ENCODE data around the gene MDFI.

GRCh38 chr6:41646026-41646795, 7.9 kb downstream of the MDFI start:
- TF ChIP-seq CTCF (IDR thresholded peaks at IDR 0.05) (no peak), ZFX (IDR thresholded peaks at IDR 0.05; ENCODE audit: borderline replicate concordance) (no peak)
